Testis (tissue), 2 donors: ENCODE measurements around the gene FBN1.

Experiments used
- POLR2A ChIP-seq: fragments of 450-650 bp; IDR thresholded peaks from one replicate; pipeline ENCODE4 v1.6.1; 2017; ENCODE audit warnings: antibody characterized with exemption, mild to moderate bottlenecking, moderate library complexity
- TF ChIP-seq, protein P1 (sequence below), 3 experiments: fragments of 450-650 bp in 2 of 3; fragments of 200-600 bp in 1 of 3; sonication (generic) in 1 of 3; IDR thresholded peaks; one replicate each; pipeline ENCODE4 v1.5.1; 2016 to 2019; ENCODE audit warnings: antibody characterized with exemption in 3 of 3, mild to moderate bottlenecking in 2 of 3, moderate library complexity in 1 of 3

DNA sequence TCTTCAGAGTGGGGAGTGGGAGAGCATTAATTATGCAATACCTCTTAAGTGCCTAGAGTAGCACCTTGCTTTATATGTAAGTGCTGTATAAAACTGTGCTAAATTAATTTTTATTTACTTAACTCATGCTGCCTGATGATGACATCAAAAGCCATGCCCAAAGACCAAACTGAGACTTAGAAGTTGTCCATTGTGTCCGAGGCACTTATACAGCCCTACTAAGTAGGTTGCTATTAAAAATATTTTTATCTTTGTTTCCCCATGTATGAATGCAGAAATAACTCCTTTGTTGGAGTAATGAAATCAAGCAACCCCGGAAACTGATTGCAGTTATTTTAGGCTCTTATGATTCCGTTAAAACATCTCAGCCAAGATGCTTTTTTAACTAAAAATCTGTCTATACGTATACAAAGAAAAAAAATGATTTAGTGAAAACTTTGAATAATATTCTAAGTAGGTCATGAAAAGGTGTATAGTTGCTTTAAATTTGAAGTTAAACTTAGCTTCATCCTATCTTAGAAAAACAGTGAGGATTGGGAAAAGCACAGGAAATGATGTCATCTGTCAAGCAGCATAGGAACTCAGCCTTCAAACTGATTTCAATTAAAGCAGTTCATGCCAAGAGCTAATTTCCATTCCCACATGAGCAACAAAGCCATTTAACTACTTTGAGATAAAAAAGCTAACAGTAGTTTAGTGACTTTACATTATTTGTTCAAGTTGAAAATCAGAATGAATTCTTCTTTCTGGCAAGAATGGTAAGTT, 43.0 kb downstream of the FBN1 start:
- TF ChIP-seq, protein P1, sequence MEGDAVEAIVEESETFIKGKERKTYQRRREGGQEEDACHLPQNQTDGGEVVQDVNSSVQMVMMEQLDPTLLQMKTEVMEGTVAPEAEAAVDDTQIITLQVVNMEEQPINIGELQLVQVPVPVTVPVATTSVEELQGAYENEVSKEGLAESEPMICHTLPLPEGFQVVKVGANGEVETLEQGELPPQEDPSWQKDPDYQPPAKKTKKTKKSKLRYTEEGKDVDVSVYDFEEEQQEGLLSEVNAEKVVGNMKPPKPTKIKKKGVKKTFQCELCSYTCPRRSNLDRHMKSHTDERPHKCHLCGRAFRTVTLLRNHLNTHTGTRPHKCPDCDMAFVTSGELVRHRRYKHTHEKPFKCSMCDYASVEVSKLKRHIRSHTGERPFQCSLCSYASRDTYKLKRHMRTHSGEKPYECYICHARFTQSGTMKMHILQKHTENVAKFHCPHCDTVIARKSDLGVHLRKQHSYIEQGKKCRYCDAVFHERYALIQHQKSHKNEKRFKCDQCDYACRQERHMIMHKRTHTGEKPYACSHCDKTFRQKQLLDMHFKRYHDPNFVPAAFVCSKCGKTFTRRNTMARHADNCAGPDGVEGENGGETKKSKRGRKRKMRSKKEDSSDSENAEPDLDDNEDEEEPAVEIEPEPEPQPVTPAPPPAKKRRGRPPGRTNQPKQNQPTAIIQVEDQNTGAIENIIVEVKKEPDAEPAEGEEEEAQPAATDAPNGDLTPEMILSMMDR (IDR thresholded peaks at IDR 0.05): no peak
- no peak for TF ChIP-seq POLR2A
